OCI-LY1 (cell line): ENCODE measurements around the gene SPATA31D4.
"Not testable (repeated sequence)": the region's sequence is repeated elsewhere in the genome, so short reads cannot be mapped to it uniquely, and the experiment has no call there.

ENCODE experiments used
- H2AFZ ChIP-seq: fragments of 200-600 bp; sonication (generic), shearing (Covaris generic); 2 replicates; pipeline ENCODE4 v1.6.0; 2014; ENCODE audit warnings: antibody characterized with exemption, mild to moderate bottlenecking, low read length
- H3F3A ChIP-seq: fragments of 200-600 bp; sonication (generic), shearing (Covaris generic); 2 replicates; pipeline ENCODE4 v1.6.0; 2014; ENCODE audit warnings: mild to moderate bottlenecking, antibody characterized with exemption, low read length, moderate library complexity; ENCODE audit not compliant: insufficient read depth
- H3K27ac ChIP-seq: fragments of 200-600 bp; sonication (generic); 2 replicates; pipeline ENCODE4 v1.5.1; 2014; ENCODE audit warnings: low read length, mixed run types, mild to moderate bottlenecking, low read depth; ENCODE audit not compliant: poor library complexity, severe bottlenecking
- H3K27me3 ChIP-seq: fragments of 200-600 bp; sonication (generic); 2 replicates; pipeline ENCODE4 v1.6.0; 2014; ENCODE audit warnings: antibody characterized with exemption, mild to moderate bottlenecking, low read length, moderate library complexity; ENCODE audit not compliant: insufficient read depth
- H3K36me3 ChIP-seq: fragments of 200-600 bp; sonication (generic); 2 replicates; pipeline ENCODE4 v1.6.1; 2014; ENCODE audit warnings: mild to moderate bottlenecking, antibody characterized with exemption, low read length, moderate library complexity, mixed read lengths; ENCODE audit not compliant: insufficient read depth
- H3K4me1 ChIP-seq: fragments of 200-600 bp; sonication (generic); 2 replicates; pipeline ENCODE4 v1.5.1; 2014; ENCODE audit warnings: mild to moderate bottlenecking, low read length, moderate library complexity; ENCODE audit not compliant: insufficient read depth, severe bottlenecking
- H3K4me2 ChIP-seq: fragments of 200-600 bp; sonication (generic), shearing (Covaris generic); 2 replicates; pipeline ENCODE4 v1.6.1; 2014; ENCODE audit warnings: low read length
- H3K4me3 ChIP-seq: fragments of 200-600 bp; sonication (generic); 2 replicates; pipeline ENCODE4 v1.5.1; 2014; ENCODE audit warnings: low read length, low read depth, mild to moderate bottlenecking, mixed read lengths; ENCODE audit not compliant: poor library complexity, severe bottlenecking
- H3K79me2 ChIP-seq: fragments of 200-600 bp; shearing (Covaris generic); 2 replicates; pipeline ENCODE4 v1.6.1; 2016; ENCODE audit warnings: mixed run types, low read length, mixed read lengths; ENCODE audit not compliant: insufficient read depth
- H3K9ac ChIP-seq: fragments of 200-600 bp; sonication (generic), shearing (Covaris generic); 2 replicates; pipeline ENCODE4 v1.6.1; 2014; ENCODE audit warnings: mild to moderate bottlenecking, low read length, mixed read lengths
- H3K9me2 ChIP-seq: fragments of 200-600 bp; sonication (generic), shearing (Covaris generic); 2 replicates; pipeline ENCODE4 v1.6.1; 2014; ENCODE audit warnings: low read depth, mild to moderate bottlenecking, low read length, mixed read lengths
- H3K9me3 ChIP-seq: fragments of 200-600 bp; shearing (Covaris generic); 2 replicates; pipeline ENCODE4 v1.6.1; 2014; ENCODE audit warnings: low read length, mixed read lengths
- H4K20me1 ChIP-seq: fragments of 200-600 bp; sonication (generic), shearing (Covaris generic); 2 replicates; pipeline ENCODE4 v1.6.0; 2016; ENCODE audit warnings: mild to moderate bottlenecking, low read length; ENCODE audit not compliant: insufficient read depth
- CTCF ChIP-seq: fragments of 200-600 bp; sonication (generic), shearing (Covaris generic); IDR thresholded peaks from 2 replicates; pipeline ENCODE4 v1.5.1; 2017; ENCODE audit warnings: mild to moderate bottlenecking, antibody characterized with exemption, low read length, moderate library complexity, mixed read lengths
- EZH2 ChIP-seq: fragments of 200-600 bp; sonication (generic), shearing (Covaris generic); IDR thresholded peaks from 2 replicates; pipeline ENCODE4 v1.8.0; 2017; ENCODE audit warnings: borderline replicate concordance, mixed run types, mild to moderate bottlenecking, antibody characterized with exemption, low read length, moderate library complexity, mixed read lengths

SPATA31D4 gene

GRCh38 chr9:81928305-81928704 is at the start of gene SPATA31D4:
TSS of gene SPATA31D4 (plus strand) at chr9:81928428. CDS start at chr9:81928514, 86 bp downstream.
- H3F3A ChIP-seq, H3K79me2 ChIP-seq, H3K27me3 ChIP-seq, H3K9me2 ChIP-seq, H3K4me3 ChIP-seq, H3K9ac ChIP-seq, H3K27ac ChIP-seq, H3K9me3 ChIP-seq, H3K4me1 ChIP-seq, H3K4me2 ChIP-seq, H4K20me1 ChIP-seq, H2AFZ ChIP-seq, H3K36me3 ChIP-seq: not testable (repeated sequence)

GRCh38 chr9:81878530-81878929 is 49.7 kb upstream of the SPATA31D4 start:
- Histone ChIP-seq H3K79me2 (no peaks in the 10 kb centered on the region), H3K9ac (no peak overlapping the region), H3K9me2 (no peaks in the 10 kb centered on the region), H3K4me2 (no peak overlapping the region), H3F3A (no peaks in the 10 kb centered on the region), H3K36me3 (no peaks in the 10 kb centered on the region), H4K20me1 (no peaks in the 10 kb centered on the region), H3K27me3 (no peaks in the 10 kb centered on the region), H3K4me3 (no peak overlapping the region), H2AFZ (no peak overlapping the region), H3K9me3 (no peaks in the 10 kb centered on the region), H3K27ac (no peak overlapping the region), H3K4me1 (no peaks in the 10 kb centered on the region)
- TF ChIP-seq CTCF (no peak), EZH2 (no peak)

GRCh38 chr9:81879501-81879916 is 48.7 kb upstream of the SPATA31D4 start:
- H3K27me3 ChIP-seq, result no peaks in the 10 kb centered on the region
- H3K4me2 ChIP-seq, result no peak overlapping the region
- H3K9me2 ChIP-seq, result no peaks in the 10 kb centered on the region
- H3F3A ChIP-seq, result no peaks in the 10 kb centered on the region
- no peak overlapping the region for H3K9ac ChIP-seq
- H3K9me3 ChIP-seq, result no peaks in the 10 kb centered on the region
- H3K4me3 ChIP-seq, result no peak overlapping the region
- no peaks in the 10 kb centered on the region for H3K36me3 ChIP-seq
- no peaks in the 10 kb centered on the region for H4K20me1 ChIP-seq
- TF ChIP-seq EZH2 (no peak), CTCF (no peak)
- H3K27ac ChIP-seq, result no peak overlapping the region
- H3K4me1 ChIP-seq, result peaks cover 5% of the 10 kb centered on the region
- H2AFZ ChIP-seq, result no peak overlapping the region
- no peaks in the 10 kb centered on the region for H3K79me2 ChIP-seq

GRCh38 chr9:81885602-81886001 is 42.6 kb upstream of the SPATA31D4 start:
- Histone ChIP-seq H3K36me3 (no peaks in the 10 kb centered on the region), H3K27me3 (no peaks in the 10 kb centered on the region), H3K9me3 (no peaks in the 10 kb centered on the region), H4K20me1 (no peaks in the 10 kb centered on the region), H3K4me2 (no peak overlapping the region), H3K9me2 (no peaks in the 10 kb centered on the region), H3K4me3 (no peak overlapping the region), H3K79me2 (no peaks in the 10 kb centered on the region), H3K27ac (no peak overlapping the region), H3K4me1 (peaks cover 5% of the 10 kb centered on the region), H3K9ac (no peak overlapping the region), H3F3A (no peaks in the 10 kb centered on the region), H2AFZ (no peak overlapping the region)
- TF ChIP-seq EZH2 (no peak), CTCF (no peak)
